ENCODE results near the gene PSRC1.

The PSRC1 gene

DNA sequence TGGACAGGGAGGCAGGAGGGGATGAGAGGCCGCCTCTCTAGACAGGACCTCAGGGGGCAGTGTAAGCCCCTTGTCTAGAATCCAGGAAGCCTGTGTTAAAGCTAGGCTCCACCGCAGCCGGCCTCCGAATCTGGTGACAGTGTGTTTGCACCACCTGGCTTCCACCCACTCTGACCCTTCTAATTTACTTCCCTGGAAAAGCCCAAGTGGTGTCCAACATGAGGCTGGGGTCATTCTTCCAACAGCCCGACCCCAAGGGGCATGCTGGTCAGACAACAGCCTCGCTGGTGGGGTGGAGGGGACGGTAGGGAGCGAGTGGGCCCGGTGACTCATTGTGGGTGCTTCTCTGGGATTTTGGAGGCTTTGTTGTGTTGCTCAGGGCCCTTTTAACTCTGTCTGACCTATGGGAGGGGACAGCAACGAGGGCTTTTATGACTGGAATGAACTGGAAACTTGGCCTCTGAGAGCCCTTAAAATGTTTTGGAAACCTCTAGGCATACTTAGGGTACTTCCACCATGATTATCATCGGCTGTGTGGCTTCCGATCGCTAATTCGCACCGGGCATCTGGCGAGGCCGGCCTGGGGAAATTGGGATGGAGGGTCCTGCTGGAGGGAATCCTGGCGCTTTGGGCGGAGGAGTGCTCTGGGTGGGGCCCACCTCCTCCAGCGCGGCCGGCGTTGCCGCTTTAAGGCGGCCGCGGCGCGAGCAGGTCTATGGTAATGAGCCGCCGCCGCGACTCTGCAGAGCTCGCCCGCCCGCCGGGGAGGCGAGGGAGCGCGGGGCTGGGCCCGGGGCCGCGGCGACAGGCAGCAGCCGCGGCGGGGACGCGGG is 33.9 kb downstream of the PSRC1 start, which contains the start of gene CELSR2:
CELSR2 (plus strand) TSS at position 743 of the 833 bp plus-strand sequence. CDS start 541 bp downstream, outside the sequence.
- DNase-seq (ENCODE audit: insufficient read length, low spot score): peak; percentile 51
- FAIRE-seq: no peak

DNA sequence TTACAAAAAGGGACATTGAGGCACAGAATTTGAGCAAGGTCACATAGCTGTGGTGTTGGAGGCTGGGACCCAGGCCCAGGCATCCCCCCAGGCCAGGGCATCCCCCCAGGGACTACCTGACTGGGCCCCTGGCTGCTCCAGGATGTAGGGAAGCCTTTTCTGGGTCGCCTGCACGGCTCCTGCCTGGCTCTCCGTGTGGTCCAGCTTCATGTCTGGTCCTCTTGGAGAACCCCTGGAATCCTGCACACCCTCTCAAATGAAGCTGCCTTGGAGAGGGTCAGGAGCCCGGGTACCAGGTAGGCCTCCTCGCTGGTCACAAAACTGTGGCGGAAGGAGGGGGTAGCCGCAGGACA is 34.5 kb downstream of the PSRC1 start:
- no peak for DNase-seq (ENCODE audit: insufficient read length, low spot score)
- no peak for FAIRE-seq

DNA sequence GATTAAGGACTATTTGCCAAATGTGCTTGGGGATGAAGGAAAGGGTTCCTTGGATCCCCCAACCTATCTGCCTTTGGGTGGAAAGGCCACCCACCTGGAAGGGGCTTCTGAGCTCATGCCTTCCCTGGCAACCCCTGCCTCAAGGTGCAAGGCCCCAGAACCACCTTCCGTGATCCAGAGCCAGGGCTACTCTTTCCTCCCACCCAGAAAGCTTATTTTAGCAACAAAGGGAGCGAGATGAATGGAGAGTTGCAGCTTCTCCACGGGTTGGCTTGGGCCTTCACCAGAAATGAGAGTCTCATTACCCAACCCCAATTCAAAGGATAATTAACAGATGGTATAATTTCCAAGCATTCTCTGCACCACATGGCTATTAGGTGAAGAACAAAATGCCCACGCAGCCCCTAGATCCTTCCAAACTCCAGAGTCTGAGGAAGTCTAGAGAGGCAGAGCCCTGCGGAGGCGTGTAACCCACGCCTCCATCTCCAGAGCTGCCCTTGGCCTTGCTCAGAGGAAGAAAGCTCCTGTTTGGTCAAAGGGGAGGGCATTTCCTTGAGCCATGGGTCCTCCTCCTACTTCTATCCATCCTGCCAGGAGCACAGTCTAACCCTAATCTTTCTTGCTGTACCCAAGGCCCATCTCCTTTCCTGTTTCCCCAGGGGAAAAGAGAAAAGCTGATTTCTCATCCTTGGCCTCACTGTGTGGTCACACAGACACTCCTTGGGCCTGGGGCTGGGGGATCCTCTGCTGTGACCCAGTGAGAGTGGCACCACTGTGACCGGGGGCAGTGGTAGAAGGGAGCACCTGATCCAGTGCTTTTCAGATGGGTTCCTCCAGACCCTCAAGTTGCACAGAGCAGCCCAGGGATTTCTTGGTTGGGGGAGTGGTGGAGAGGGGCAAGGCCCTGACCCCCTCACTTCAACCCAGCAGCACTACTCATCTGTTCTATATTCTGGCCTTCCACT is 35.3 kb downstream of the PSRC1 start:
- FAIRE-seq (no peak), DNase-seq (ENCODE audit: insufficient read length, low spot score) (no peak)

DNA sequence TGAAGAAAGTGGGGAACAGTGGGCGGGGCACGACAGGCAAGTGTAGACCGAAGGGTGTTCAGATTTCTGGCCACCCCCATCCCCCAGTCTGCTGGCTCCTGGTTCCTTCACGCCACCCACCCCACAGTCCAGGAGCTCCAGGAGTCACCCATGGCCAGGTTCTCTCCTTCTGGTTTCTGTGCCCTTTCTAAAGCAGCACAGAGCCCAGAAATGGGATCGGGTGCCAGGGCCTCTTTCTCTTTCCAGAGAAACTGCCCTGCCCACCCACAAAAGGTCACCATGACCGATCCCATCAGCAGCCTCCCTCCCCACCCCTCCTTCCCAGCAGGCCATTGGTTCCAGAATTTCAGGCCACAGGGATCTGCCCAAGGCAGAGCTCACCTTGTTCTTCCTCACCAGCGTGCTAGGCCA is 36.8 kb downstream of the PSRC1 start:
- DNase-seq (ENCODE audit: insufficient read length, low spot score): no peak
- FAIRE-seq: no peak

DNA sequence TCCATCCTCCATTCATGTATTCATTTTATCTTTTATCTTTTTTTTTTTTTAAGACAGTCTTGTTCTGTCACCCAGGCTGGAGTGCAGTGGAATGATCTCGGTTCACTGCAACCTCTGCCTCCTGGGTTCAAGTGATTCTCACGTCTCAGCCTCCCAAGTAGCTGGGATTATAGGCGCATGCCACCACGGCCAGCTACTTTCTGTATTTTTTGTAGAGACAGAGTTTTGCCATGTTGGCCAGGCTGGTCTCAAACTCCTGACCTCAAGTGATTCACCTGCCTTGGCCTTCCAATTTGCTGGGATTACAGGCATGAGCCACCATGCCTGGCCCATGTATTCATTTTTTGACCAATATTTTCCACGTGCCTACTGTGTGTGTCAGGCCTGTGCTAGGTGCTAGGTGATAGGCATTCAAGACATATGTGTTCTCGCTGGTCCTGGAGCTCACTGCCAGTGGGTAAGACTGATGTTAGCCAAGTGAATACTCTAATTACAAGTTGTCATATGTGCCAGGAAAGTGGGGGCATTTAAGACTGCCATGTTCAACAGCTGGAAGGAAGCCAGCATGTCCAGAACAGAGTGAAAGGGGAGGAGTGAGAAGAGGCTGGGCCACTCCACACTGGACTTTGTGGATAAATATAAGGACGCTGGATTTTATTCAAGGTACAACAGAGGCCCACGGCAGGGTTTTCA is 38.9 kb downstream of the PSRC1 start:
- FAIRE-seq: no peak
- no peak for DNase-seq (ENCODE audit: insufficient read length, low spot score)

DNA sequence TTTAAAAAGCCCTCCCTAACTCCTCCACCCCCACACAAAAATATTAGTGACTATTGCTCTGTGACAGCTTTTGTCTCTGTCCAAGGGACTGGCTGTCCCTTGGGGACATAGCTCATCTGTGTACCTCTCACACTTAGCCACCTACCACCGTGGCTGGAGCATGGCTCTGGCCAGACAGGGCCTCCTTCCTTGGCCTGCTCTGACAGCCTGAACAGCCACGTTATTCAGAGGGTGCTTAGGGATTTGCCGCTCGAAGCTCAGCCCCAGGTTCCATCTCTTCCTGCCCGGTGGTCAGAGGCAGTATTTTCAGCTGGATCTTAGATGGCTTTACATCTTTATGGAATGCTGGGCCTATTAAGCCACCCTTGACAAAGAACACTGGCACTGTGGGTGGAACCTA is 39.7 kb downstream of the PSRC1 start:
- DNase-seq (ENCODE audit: insufficient read length, low spot score) (no peak), FAIRE-seq (no peak)

DNA sequence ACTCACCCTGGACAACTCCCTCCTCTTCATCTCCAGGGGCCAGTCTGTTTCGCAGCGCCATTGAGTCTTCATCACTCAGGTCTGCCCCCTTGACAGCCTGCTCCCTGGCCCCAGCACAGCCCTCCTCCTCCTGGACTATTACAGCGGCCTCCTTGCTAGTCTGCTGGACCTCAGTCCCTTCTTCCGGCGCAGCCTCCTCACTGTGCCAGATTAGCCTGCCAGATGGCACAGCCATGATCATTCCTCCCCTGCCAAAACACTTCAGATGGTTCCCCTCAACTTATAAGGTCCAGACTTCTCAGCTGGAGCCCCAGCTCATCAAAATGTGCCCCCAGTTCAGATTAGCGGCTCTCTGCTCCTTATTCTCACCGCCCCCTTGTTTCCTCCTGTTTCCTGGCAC is 40.6 kb downstream of the PSRC1 start:
- no peak for DNase-seq (ENCODE audit: insufficient read length, low spot score)
- FAIRE-seq: no peak

DNA sequence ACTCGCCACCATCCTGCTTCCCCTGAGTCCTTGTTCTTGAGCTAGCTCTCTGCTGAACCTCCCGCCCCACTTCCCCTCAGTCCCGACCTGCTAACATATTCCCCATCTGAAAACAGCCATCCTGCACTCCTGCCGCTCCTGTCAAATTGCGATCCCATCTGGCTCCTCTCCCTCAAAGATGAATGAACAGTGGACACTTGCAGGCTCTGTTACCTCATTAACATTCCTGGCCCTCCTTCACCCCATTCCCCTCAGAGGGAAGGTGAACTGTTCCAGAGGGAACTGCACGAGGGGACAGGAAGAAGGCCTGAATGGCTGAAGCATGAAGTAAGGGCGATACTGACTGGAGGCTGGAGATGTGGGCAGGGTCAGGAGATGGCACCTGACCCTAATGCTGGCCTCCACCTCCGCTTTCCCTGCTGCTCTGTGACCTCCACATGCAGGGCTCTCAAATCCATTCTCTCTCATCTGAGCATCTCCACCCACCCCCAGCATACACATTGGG is 41.1 kb downstream of the PSRC1 start:
- DNase-seq (ENCODE audit: insufficient read length, low spot score) (no peak), FAIRE-seq (no peak)

DNA sequence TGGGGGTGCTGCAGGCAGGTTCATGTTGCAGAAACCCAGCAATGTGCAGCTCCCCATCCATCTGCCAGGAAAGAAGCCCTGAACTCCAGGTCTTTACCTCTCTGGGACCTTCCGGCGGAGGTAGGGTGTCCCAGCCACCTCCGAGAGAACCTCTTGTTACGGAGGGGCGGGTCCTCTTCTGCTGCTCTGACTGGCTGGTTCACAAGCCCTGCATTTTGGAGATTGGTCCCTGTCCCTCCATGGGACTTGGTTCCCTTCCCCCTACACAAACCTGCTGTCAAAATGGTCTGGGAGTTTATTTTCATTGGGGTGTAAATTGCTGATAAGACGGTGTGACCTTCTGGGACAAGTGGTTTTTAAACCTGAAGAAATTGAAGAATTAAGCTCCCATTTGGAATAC is 41.6 kb downstream of the PSRC1 start:
- DNase-seq (ENCODE audit: insufficient read length, low spot score) (no peak), FAIRE-seq (no peak)

DNA sequence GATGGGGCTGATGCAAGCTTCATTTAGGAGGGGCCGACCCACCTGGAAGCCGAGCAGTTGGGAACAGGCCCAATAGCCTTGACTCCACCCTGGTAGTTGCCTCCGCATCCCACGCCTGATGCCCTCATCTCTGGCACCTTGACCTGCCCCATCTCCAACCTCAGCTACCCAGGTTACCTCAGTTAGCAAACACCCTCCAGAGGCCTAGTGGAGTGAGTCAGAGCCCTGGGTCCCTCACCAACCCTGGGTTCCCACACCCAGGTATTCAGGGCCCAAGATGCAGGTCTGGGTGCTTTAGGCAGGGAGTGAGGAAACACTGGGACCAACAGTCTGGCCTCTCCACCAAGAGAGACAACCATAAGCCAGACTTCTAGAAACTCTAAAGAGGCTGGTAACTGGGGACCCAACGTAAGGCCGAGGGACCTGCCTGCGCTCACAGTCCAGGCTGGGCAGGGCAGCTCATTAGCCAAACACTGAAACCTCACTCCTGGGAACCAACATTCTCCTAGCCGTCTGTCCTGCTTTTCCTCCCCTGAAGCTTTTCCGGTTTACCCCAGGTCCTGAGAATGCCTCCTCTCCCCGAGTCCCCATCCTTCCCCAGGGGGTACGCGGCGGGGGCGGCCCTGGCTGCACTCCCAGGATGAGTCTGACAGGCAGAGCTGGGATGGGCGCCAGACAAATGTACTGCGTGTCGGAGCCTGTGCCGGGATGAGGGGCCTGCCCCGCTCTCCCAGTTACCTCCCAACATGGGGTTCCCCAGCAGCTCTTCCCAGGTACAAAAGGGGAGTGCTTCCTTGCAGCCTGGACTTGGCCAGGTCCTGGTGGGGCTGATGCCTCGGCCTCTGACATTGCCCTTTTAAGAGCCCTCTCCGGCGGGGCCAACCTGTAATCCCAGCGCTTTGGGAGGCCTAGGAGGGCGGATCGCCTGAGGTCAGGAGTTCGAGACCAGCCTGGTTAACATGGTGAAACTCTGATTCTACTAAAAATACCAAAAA is 42.5 kb downstream of the PSRC1 start:
- DNase-seq (ENCODE audit: insufficient read length, low spot score) (no peak), FAIRE-seq (no peak)

DNA sequence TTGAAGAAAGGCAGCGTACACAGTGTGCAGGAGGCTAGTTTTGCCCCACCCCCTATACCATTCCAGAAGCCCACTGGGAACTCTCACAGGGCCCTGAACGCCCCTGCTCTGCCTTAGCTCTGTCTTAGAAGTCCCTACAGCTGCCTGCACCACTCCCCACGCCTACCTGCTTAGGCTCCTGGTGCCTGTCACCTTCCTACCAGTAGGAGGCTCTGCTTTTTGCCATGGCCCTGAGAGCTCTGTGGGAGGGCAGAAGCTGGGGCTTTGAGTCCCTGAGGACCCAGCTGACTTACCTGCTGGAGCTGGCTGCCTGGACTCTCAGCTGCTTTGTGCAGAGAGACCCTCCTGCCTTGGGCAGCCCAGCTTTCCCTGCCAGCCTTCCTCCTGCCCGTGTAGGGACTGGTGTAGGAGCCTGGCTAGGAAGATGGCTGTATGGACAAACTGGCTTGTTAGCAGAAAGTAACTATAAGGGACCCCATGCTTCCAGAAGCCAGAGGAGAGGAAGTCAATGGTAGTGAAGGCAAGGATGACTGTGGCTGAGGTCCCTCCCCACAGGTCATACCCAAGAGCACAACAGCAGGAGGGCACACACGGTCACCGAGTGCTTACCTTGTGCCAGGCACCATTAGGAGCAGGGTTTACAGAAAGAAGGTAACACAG is 43.4 kb downstream of the PSRC1 start:
- FAIRE-seq (no peak), DNase-seq (ENCODE audit: insufficient read length, low spot score) (no peak)

DNA sequence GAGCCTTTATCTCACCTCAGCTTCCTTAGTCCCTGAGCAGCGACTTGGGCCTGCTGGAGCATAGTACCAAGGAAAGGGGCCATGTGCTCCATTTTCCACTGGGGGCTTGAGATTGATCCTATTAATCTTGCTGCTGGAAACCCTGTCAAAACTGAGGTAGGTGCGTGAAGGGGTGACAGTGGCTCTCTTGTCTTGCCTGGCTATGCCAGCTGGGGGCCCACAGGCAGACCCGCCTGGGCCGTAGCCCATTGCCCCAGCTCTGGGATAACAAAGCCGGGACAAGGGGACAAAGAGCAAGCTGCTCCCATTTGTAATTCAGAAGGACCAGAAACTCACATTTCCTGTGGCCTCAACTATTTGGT is 43.9 kb downstream of the PSRC1 start:
- DNase-seq (ENCODE audit: insufficient read length, low spot score) (no peak), FAIRE-seq (no peak)

DNA sequence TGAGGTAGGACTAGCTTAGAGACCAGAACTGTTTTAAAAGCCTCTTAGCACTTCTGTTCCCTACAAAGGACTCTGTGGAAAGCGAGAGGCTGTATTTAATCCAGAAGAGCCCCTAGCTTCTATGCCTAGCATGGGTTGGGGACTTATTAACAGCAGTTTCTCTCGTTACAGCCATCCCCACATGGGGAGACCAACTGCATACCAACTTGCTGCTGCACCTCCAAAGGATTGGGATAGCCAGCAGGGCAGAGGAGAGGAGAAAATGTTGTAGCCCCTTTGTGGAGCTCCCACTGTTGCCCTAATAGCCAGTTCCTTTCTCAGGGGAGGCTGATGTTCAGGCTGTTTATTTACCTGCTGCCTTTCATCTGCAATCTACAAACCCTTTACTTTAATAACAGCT is 44.6 kb downstream of the PSRC1 start:
- DNase-seq (ENCODE audit: insufficient read length, low spot score) (no peak), FAIRE-seq (no peak)

DNA sequence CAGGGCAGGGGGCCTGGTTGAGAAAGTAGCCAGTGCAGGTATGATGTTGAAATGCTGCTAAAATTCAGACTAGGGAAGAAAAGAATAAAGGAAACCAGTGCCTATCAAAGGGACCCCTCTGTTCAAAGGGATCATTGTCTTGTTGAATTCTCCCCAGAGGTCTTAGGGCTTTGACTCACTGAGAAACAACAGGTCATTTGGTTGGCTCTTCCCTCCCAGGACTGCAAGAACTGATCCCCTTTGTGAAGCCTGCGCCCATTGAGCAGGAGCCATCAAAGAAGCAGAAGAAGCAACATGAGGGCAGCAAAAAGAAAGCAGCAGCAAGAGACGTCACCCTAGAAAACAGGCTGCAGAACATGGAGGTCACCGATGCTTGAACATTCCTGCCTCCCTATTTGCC is 45.4 kb downstream of the PSRC1 start:
- no peak for FAIRE-seq
- DNase-seq (ENCODE audit: insufficient read length, low spot score): no peak

DNA sequence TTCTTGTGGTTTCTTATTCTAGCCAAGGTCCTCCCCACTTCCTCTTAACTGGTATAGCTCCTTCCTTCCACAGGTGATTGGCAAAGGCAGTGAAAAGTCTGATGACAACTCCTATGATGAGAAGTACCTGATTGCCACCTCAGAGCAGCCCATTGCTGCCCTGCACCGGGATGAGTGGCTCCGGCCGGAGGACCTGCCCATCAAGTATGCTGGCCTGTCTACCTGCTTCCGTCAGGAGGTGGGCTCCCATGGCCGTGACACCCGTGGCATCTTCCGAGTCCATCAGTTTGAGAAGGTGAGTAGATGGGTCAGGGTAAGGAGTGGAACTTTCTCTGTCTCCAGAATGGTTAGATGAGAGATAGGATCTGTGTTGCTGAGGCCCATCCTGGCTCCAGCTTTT is 47.8 kb downstream of the PSRC1 start:
- FAIRE-seq (no peak), DNase-seq (ENCODE audit: insufficient read length, low spot score) (no peak)

DNA sequence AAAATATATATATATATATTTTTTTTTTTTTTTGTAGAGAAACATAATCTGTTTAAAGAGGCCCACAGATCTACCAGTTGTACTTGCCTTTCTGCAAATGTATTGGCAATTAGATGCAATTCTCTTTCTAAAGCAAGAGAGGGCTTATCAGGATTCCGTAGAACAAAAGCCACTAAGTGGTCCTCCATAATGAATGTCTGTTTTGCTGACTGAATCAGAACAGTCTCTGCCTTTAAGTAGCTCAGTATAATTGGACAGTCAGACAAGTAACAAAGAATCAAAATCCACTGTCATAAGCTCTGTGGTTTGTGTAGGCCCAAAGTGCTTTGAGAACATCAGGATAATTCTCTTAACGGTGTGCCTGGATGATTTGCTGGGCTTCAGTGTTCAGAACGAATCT is 51.9 kb downstream of the PSRC1 start:
- no peak for FAIRE-seq

More for the DNA sequence above, 51.9 kb downstream of the PSRC1 start:
- no peak for DNase-seq (ENCODE audit: insufficient read length, low spot score)

Measured in HTR-8/SVneo (cell line).